ENCODE measurements around the gene MGAT1.

The MGAT1 gene

GRCh38 chr5:180844432-180844831 is 41.8 kb upstream of the MGAT1 start:
- no peak for DNase-seq (ENCODE audit: extremely low read depth, low read depth)
- TF ChIP-seq, protein P1, sequence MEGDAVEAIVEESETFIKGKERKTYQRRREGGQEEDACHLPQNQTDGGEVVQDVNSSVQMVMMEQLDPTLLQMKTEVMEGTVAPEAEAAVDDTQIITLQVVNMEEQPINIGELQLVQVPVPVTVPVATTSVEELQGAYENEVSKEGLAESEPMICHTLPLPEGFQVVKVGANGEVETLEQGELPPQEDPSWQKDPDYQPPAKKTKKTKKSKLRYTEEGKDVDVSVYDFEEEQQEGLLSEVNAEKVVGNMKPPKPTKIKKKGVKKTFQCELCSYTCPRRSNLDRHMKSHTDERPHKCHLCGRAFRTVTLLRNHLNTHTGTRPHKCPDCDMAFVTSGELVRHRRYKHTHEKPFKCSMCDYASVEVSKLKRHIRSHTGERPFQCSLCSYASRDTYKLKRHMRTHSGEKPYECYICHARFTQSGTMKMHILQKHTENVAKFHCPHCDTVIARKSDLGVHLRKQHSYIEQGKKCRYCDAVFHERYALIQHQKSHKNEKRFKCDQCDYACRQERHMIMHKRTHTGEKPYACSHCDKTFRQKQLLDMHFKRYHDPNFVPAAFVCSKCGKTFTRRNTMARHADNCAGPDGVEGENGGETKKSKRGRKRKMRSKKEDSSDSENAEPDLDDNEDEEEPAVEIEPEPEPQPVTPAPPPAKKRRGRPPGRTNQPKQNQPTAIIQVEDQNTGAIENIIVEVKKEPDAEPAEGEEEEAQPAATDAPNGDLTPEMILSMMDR (IDR thresholded peaks at IDR 0.05; ENCODE audit: low read depth, low read length), result no peak

GRCh38 chr5:180839935-180840334 is 37.3 kb upstream of the MGAT1 start:
- TF ChIP-seq, protein P1 (IDR thresholded peaks at IDR 0.05; ENCODE audit: low read depth, low read length), result no peak
- no peak for DNase-seq (ENCODE audit: extremely low read depth, low read depth)

- TF ChIP-seq, protein P1 (IDR thresholded peaks at IDR 0.05; ENCODE audit: low read depth, low read length), result no peak
- DNase-seq (ENCODE audit: extremely low read depth, low read depth), result no peak
These were observed 36.6 kb upstream of the MGAT1 start for GRCh38 chr5:180839227-180839626.

- TF ChIP-seq, protein P1 (IDR thresholded peaks at IDR 0.05; ENCODE audit: low read depth, low read length), result no peak
- no peak for DNase-seq (ENCODE audit: extremely low read depth, low read depth)
These were observed 34.9 kb upstream of the MGAT1 start for GRCh38 chr5:180837478-180837877.

DNA sequence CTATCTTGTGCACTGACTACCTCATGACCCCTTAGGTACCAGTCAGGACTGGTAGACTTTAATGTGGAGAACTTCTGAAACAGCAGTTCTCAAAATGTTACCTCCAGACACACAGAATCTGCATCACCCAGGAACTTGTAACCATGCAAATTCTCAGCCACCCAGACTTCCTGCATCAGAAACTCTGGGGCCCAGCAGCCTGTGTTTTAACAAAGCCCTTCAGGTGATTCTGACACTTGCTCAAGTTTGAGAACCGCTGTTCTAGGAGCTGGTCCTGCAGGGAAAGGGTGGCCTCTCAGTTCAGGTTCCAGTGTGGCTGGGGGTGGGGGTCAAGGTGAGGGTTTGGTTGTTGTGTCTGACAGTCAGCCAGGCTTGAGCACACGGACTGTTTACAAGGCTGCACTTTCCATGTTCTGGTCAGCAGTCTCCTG is 30.0 kb upstream of the MGAT1 start:
- no peak for DNase-seq (ENCODE audit: extremely low read depth, low read depth)
- TF ChIP-seq, protein P1 (IDR thresholded peaks at IDR 0.05; ENCODE audit: low read depth, low read length), result no peak

DNA sequence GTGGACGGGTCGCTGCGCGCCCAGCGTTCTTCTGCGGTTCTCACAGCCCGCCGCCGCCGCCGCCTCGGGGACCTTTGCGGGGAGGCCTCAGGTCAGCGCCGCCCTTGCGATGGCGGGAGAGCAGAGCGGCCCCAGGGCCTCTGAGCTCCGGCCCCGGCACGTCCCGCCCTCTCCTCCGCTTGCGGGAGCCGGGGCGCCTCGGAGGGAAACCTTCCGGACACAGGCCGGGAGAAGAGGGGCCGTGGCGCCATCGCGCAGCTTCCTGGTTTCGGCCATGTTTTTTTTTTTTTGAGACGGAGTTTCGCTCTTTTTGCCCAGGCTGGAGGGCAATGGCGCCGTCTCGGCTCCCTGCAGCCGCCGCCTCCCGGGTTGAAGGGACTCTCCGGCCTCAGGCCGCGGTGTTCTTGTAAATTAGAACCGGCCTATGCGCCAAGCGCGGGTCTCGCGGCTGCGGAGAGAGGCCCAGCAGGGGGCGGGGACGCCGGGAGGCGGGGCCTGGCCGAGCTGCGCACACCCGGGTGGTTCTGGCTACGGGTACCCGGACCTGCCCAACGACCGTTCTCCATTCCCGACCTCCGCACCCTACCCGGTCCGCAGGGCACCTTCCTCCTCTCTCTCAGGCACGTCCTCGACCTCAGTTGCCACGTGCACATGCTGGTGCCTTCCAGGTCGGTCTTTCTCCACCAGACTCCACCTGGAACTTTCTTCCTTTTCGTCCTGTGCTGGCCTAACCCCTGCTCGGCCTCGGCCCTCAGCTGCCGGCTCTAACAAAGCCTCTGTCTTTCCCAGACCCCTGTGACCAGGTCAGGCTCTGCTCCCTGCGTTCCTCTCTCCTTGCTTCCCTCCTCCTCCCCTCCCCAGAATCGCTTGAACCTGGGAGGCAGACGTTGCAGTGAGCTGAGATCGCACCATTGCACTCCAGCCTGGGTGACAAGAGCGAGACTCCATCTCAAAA is 28.8 kb upstream of the MGAT1 start:
- TF ChIP-seq, protein P1 (IDR thresholded peaks at IDR 0.05; ENCODE audit: low read depth, low read length), result no peak; the same call in 1 of the 2 replicates
- no peak for DNase-seq (ENCODE audit: extremely low read depth, low read depth)

All from AG09319 (cell line).